Activated CD8-positive, alpha-beta memory T cell treated with anti-CD3 and anti-CD28 coated beads for 4 hours (primary cell): ENCODE measurements around the gene HOXC6.

Source experiments
- DNase-seq, 2 donors: peaks; one replicate each; pipeline ENCODE4 v3.0.0-alpha.2; 2020; ENCODE audit warnings: low read depth in 2 of 2

Gene HOXC6

DNA sequence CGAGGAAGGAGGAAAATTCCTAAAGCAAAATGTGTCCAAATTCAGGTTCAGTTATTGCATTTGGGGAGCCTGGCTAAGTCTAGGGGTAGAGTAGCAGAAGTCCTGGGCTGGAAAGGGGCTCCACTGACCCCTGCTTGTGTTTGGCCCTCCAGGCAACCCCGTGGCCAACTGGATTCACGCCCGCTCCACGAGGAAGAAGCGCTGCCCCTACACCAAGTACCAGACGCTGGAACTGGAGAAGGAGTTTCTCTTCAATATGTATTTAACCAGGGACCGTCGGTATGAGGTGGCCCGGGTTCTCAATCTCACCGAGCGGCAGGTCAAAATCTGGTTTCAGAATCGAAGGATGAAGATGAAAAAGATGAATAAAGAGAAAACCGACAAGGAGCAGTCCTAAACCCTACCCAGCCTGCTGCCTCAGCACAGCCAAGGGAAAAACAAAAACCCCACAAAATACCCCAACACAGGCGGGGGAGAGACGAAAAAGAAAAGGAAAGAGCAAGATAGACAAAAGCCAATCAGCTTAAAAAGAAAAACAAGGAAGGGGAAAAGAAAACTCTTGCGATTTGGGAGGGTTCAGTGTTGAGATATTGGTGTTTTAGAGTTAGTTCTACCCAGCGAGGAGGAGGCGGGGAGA lies 25.8 kb upstream of the HOXC6 start:
- no peak for DNase-seq

DNA sequence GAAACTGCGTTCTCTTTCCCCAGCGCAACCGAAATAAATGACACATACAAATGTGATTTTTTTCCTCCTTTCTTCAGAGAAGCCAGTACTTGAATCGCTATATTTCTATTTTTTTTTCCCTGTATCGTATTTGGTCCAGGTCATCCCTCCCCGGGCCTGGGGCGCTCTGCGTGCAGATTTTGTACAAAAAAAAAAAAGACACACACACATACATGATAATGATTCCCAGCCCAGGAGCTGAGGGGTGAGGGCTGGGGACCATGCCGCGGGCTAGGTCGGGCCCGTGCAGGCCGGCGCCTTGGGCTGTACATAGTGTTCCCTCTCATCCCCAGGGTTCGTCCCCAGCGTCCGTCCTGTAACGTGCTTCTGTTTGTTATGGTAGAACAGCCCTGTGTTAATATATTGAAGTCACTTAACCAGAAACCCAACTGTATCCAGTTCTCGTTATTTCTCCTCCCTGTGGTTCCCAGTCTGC lies 25.3 kb upstream of the HOXC6 start:
- DNase-seq, result no peak

DNA sequence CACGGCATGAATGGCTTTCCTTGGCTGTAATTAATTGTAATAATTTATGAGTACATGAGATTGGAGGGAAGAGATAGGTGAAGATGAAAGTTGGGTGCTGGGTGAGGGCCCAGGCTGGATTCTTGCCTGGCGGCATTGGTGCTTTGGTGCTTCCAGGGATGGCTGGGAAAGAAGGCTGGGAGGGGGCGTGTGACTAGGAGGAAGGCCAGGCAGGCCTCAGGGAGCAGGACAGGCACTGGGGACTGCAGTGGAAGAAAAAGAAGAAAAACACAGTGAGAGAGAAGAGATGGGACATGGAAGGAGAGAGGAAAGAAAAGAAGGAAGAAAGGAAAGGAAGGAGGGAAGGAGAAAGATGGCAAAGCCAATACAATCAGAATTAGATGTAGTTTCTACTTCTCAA lies 24.6 kb upstream of the HOXC6 start:
- DNase-seq, result no peak

DNA sequence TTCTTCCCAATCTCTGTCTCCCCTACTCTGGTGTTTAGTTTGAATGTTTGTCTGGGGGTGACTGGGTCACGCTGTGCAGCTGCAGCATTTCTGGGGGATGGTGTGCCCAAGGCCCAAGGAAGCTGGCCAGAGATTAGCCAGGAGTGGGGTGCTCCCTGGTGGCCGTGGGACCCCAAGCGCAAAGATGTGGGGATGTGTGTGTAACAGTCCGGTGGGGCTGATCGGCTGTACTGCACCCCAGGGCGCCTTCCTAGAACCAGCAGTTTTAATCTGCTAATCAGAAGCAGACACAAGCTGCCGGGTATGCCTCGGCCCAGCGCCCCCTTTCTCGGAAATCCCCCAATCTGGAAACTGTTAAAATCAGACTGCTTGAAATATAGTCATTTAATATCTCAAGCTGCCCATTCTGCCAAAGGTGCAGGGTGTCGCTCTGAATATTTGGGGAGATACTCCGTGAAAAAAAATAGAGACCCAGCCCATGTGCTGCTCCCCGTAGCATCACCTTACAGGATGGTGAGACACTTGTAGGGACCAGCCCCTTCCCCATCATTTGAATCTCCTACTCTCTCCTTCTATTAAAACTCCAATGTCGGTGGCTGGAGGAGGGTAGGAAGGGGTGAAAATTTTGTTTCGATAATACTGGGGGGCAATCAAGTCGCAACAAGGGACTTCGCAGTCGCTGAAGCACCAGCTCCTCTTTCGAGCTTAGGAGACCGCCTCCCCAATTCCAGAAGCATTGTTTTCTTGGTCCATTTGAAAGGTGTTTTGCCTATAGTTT lies 24.0 kb upstream of the HOXC6 start:
- no peak for DNase-seq

DNA sequence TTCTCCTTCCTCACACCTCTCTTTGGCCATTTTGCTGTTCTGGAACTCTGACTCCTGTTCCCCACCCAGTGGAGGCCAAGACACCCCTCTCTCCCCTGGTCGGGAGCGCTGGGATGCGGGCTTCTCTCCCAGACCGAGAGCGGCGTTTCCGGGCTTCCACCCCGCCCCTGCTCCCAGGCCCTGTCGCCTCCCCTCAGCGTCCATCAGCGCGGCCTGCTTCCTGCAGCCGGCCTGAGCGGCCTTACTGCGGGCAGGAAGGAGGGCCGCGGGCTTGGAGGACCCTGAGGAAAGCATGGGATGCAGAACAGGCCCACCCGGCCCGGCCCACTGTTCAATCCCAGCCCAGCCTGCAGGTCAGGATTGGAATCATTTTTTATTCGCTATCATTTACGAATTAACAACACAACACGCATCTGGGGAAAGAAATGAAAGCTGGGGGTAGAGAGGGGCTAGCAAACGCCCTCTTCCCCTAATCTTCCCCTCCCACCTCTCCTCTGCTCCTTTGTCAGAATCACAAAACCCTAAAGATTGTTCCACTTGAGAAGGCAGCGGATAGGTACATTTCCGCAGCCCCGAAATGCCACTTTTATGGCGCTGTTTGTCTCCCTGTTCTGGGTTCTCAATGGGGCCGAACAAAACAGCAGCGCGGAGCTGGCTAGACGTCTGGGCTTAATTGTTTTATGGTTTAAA lies 23.3 kb upstream of the HOXC6 start:
- no peak for DNase-seq

DNA sequence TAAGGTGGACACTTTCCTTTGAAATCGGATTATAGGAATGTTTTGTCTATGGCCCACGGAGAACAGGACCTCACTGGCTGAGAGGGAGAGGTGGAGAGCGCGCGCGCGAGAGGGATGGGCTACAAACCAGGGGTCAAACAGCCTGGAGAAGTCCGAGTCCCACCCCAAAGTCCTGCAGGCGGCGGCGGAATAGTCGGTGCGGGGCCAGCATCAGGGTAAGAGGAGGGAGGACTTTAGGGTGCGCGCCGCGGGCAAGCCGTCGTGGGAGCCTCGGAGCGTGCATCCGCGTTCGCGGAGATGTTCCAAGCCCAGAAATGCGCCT lies 22.7 kb upstream of the HOXC6 start:
- DNase-seq, result no peak

DNA sequence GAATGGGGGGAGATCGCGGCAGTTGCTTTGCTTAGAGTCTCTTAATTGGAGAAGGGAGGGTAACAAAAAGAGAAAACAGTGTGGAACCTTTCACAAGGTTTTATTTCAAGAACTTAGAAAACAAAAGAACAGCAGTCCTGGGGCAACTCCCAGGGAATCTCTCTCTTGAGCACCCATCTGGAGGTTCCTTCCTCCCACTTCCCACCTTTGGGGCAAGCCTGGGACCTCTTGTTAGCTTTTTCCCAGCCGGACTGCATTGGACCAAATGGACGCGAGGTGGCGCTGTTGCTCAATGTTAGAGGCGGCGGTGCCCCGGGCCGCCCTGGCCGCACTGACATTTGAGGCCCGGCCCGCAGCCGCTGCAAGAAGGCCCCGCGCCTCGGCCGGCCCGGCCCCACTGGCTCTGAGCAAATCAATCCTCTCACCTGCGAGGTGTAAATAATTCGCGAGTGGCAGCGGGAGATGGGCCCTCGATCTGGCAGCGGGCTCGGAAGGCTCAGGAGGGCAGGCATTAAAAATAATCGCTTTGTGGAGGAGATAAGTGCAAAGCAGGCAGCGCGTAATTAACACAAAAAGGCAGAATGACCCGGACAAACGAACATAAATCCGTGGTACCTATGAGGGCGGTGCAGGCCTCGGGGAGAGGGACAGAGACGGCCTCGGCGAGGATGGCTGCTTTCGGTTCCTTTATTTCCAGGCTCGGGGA lies 22.2 kb upstream of the HOXC6 start:
- DNase-seq, result peak; percentile 64 to 67

DNA sequence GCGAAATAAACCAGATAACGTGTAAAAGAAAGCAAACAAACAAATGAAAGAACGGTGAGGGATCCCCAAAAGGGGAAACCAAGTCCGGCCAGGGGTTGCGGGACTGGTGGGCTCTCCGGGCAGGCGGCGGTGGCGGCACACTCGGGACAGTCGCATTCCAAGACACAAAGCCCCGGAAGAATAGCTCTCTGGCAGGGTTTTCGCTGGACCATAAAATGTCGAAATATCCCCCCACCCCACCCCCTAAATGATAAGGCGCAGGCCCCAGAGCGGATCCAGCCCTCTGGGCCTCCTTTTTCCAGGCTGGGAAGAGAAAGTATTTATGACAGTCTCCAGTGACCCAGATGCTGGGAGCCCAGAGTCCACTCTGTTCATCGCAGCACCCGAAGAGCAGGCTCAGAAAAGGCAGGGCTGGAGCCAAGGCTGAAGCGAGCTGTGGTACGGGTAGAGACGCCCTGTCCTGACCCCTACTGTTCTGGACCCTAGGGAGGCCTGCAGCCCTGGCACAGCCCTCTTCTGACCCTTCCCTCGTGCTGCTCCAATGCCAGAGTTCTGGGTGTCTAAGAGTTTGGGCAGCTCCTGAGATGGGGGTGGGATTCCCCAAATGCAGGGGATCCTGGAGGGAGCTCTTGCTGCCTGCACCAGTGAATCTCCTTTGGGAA lies 21.6 kb upstream of the HOXC6 start:
- DNase-seq, result no peak

DNA sequence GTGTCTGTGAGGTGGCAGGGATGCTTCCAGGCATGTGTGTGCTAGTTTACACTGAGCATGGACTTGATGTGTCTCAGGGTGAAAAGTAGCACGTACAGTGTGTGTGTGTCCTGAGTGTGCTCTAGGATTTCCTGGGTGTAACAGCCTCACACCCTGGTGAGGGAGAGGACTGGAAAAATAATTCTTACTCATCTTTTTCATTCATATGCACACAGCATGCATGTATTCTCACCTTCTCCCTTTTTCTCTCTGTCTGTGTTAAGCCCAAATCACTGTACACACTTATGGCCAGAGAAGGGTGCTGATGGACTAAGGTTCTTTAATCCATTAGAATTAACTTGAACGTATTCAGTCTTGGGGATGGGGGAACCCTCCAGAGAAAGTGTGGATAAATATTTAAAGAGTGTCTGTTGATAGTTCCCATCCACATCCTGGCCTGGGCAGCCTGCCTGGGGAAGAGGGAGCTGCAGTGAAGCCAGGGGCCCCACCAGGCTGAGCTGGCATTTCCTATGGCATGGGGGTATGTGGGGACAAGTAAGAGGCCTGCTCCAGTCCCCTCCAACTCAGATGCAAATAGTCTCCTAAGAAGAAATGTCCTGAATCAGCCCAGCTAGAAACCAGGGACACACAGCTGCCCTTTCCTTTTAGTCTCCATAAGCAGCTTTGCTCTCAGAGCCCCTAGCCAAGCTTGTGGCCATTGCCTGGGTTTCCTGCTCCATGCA lies 20.5 kb upstream of the HOXC6 start:
- no peak for DNase-seq

DNA sequence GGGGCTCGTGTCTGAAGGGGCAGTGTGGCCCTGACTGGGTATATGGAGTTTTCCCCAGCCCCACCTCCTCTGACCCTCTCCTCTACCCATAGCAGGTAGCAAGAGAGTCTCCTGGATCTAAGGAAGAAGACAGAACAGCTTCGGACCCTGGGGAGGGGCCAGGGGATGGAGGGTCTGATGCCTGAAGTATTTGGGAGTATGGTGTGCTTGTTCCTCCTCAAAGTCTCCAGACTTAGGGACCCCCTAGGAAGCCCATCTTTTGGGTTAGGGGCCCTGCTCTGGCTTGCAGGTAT lies 20.0 kb upstream of the HOXC6 start:
- no peak for DNase-seq

DNA sequence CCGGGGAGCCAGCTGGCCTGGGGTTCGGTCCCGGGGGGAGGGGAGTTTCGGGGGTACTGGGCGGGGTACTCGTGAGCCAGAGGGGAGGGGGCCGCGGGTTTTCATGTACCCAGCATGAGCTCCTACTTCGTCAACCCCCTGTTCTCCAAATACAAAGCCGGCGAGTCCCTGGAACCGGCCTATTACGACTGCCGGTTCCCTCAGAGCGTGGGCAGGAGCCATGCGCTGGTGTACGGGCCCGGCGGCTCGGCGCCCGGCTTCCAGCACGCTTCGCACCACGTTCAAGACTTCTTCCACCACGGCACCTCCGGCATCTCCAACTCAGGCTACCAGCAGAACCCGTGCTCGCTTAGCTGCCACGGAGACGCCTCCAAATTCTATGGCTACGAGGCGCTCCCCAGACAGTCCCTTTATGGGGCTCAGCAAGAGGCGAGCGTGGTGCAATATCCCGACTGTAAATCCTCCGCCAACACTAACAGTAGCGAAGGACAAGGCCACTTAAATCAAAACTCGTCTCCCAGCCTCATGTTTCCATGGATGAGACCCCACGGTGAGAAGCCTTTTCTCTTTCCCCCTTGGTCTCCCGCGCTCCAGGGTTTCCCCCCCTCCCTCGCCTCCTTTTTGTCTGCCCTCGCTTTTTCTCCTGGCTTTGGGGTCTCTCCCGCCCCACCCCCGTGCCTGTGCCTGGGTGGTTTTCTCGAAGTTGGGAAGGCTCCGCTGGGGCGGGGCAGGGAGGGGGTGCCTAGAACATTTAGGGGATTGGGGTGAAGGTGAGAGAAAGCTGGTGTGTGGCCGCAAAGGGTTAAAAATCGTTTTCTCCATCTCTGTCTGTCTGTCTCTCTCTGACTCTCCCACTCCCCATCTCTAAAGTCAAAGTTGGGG lies 18.8 kb upstream of the HOXC6 start:
- DNase-seq, result no peak

DNA sequence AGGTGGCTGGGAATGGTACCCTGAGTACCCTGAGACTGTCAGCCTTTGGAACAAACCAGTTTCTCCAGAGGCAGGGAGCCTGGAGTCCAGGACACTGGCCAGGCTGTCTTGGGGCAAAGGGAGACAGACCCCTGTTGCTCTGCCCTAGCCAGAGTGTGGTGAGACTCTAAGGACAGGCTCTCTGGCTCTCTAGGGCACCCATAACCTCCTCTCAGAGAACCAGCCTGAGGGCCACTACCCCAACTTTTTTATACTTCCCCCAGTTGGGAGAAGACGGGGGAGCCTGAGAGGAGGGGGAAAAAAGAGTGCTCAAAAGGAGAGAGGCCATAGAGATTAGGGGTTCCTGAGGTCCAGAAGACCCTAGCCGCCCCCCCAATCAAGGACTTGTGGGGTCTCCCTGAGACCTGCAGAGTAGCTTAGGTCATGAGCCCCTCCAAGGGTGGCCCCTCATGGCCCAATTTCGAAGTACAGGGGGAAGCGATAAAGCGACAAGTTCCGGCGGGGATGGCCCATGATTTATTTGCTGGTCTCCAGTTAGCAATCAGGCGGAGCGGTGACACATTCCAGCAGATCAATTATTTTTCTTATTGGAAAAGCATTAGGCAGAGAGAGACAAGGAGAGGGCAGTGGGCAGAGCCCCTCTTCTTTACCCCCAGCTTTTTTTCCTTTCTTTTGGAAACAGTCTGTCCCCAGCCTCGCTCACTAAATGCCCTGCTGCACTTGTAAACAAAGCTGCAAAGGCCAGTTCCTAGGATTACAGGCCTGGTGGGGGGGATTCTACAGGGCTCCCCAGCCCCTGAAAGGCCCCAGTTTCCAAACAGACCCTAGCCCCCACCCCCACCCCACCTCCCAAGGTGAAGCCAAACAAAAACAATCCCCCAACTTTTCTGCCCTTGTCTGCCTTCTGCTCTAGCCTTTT lies 17.9 kb upstream of the HOXC6 start:
- DNase-seq, result no peak

DNA sequence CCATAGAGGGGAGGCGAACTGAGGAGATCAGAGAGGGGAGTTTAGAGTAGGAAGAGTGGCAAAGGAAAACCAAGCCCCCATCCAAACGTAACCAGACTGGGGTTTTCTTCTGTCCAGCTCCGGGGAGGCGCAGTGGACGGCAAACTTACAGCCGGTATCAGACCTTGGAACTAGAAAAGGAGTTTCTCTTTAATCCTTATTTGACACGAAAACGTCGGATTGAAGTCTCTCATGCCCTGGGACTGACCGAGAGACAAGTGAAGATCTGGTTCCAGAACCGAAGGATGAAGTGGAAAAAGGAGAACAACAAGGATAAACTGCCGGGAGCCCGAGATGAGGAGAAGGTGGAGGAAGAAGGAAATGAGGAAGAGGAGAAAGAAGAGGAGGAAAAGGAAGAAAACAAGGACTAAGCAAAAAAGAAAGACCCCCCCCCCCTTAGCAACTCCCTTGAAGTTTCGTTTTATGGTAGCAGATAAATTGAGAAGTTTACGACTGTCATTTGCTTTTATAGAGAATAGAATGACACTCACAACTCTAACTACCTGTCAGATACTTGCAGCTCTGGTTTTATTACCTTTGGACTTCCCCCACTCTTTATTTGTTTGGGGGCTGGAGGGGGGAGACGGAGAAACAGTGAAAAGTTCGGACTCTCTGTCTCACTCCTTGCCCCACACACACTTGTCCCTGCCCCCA lies 17.1 kb upstream of the HOXC6 start:
- DNase-seq, result no peak

DNA sequence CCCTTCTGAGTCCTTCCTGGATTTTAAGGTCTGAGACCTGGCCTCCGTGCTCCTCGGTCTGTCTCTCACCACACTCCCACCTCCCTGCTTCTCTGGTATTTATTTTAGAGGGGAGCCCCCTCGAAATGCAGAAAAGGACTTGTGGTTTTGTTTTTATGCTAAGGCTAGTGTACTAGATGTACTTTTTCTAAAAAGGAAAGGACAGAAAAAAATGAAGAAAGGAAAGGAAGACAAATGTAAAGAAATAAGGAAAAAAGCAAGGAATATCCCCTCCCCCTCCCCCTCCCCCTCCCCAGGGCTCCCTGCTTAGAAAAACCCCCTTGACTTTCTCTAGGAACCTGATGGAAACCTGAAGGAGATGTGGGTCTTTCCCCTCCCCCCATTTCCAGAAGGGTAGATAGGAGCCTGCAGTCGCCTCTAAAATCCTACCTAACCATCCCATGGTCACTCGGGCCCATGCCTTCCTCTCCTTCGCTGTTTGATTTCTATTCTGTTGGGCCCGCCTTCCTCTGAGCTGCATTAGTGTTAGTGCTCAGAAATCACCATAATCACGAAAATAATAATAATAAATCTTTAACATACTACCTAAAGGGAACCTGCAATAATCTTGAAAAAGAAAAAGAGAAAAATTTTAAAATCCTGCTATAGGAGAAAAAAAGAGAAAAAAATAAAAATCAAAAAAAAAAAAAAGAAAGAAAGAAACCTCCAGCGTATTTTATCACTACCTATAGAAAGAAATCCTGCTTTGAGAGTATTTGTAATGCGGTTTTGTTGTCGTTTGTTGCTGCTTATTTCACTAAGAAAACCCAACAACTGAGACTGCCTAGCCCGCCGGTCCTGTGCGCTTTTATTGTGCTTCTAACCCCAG lies 16.3 kb upstream of the HOXC6 start:
- no peak for DNase-seq

DNA sequence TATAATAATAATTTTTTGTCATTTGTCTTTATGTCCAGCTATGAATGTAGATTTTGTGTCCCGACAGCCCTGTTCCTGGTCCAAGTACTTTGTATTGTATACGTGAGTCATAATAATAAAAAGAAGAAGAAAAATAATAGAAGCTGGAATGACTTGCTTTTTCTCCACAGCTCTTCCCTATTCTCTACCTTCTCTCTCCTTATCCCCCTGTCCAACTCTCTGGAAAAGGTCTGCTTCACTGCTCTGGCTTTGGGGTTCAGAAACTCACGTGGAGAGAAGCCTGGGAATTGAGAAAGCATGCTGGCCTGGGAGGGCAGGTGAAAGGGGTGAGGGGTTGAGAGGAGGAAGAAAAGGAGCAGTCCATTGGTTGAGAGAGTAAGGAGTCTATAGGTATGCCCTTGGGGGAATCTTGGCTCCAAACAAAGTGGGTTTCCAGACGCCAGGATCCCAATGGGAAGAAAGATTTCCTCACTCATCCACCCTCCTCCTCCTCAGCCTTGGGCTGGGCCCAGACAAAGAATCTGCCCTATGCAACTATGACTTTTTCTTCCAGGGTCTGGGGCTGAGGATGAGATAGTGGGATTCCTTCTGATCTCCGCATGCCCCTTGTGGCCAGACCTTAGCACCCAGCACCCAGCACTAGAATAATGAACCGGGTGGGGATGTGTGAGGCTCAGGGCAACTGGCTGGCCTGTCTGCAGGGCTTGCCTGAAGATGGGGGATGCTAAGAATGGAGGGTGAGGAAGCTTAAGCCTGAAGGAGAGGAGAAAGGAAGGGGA lies 15.4 kb upstream of the HOXC6 start:
- no peak for DNase-seq

DNA sequence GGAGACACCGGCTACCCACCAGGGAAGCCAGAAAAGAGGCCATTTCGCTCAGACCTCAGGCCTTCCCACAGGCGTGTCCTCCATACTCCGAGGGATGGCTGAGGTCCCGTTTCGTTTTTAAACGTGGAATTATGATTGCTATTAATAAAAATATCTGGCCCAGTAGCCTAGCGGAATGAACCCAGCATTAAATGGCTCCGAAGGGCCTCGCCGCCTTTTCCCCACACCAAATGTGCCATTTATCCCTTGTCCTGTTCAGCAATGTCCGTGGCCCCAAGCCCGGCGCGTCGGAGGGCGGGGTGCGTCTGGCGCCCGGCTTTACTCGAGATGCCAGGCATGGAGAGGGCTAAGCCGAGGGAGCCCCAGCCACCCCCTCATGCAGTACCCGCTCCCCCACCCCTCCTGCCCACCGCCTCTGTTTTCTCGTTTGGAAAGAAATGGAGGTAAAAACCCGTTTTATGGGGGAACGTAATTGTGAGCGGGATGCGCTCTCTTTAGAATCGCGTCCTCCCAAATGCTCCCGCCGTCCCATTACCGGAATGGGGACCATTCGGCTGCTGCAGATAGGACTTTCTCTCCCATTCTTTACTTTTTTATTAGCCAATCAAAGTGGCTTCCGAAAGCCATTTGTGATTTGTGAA lies 13.7 kb upstream of the HOXC6 start:
- no peak for DNase-seq
